ENCODE data around the gene MEGF8.

Gene MEGF8

DNA sequence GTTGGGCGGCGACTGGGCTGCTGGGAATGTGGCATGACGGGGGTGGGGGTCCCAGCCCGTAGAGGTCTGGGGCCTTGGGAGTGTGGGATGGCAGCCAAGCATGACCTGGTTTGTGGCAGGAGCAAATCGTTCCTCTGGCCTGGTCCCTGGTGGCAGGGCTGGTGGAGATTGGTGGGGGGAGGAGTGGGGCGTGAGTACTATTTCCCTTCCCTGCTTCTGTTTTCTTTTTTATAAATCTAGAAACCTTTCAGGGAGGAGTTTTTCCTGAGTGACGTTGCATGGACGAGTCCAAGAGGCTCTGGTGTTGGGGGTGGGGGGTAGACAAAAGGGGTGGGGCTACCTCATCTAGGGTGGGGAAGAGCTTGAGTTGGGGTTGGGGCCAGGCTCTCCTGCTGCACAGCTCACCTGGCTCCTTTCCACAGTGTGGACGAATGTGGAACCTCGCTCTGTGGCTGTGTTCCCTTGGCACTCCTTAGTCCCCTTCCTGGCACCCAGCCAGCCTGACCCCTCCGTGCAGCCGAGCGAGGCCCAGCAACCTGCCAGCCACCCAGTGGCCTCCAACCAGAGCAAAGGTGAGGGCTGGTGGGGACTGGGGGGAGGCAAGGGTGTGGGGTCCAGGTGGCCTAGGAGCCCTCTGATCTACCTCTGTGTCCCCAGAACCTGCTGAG lies 39.0 kb upstream of the MEGF8 start:
- no peak for DNase-seq (ENCODE audit: low read depth)

DNA sequence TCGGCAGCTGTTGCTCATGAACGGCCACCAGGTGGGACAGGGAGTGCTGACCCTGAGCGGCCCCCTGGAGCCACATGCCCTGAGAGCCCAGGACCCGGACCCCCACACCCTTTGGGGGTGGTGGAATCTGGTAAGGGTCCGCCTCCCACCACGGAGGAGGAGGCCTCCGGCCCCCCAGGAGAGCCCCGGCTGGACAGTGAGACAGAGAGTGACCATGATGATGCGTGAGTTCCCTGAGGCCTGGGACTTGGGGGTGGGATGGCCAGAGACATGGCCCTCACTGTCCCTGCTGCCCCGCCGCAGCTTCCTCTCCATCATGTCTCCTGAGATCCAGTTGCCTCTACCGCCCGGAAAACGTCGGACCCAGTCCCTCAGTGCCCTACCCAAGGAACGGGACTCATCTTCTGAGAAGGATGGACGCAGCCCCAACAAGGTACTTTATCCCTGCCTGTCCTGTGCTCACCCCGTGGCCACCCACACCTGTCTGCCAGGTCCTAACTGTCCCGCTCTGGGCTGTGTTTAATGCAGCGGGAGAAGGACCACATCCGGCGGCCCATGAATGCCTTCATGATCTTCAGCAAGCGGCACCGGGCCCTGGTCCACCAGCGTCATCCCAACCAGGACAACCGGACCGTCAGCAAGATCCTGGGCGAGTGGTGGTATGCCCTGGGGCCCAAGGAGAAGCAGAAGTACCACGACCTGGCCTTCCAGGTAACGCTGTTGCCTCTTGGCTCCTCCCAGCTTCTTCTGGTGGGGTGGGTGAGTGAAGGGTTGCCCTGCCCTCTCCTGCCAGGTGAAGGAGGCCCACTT lies 38.2 kb upstream of the MEGF8 start:
- no peak for DNase-seq (ENCODE audit: low read depth)

DNA sequence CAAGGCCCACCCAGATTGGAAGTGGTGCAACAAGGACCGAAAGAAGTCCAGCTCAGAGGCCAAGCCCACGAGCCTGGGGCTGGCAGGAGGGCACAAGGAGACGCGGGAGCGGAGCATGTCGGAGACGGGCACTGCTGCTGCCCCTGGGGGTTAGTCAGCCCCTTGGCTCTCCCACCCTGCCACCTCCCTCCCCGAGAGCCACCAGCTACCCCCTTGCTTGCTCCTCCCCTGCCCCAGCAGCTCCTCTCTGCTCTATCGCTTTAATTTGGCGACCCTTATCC lies 37.7 kb upstream of the MEGF8 start:
- no peak for DNase-seq (ENCODE audit: low read depth)

DNA sequence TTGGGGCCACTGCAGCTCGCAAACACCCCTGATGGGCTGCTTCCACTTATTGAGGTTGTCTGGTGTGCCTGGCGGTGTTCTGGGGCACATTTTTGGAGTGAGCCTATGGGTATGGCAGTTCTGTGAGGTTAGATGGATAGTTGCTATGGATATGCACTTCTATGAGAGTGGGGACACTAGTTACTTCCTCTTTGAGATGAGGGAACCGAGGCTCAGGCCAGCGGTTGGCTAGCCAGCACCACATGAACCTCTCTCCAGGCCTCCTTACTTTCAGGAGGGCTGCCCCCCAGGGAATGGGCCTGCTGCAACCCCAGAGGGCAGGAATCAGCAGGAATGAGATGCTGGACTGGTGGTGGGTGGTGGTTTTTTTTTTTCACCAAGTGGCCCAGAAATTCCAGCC lies 37.0 kb upstream of the MEGF8 start:
- DNase-seq (ENCODE audit: low read depth) = no peak

DNA sequence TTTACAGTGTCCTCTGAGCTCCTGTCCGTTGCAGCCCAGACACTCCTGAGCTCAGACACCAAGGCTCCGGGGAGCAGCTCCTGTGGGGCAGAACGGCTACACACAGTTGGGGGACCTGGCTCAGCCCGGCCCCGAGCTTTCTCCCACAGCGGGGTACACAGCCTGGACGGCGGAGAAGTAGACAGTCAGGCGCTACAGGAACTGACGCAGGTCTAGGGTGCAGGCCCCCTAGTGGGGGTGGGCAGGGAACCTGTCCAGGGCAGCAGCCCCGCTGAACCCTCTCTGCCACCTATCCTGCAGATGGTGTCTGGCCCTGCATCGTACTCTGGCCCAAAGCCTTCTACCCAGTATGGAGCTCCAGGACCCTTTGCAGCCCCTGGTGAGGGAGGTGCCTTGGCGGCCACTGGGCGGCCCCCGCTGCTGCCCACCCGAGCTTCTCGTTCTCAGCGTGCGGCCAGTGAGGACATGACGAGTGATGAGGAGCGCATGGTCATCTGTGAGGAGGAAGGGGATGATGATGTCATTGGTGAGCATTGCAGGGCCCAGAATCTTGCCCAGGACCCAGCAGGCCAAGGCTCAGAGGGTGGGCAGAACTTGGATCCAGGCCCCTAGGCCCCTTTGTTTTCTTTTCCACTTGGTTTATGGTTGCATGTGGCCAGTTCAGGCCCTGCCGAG lies 36.4 kb upstream of the MEGF8 start:
- no peak for DNase-seq (ENCODE audit: low read depth)

DNA sequence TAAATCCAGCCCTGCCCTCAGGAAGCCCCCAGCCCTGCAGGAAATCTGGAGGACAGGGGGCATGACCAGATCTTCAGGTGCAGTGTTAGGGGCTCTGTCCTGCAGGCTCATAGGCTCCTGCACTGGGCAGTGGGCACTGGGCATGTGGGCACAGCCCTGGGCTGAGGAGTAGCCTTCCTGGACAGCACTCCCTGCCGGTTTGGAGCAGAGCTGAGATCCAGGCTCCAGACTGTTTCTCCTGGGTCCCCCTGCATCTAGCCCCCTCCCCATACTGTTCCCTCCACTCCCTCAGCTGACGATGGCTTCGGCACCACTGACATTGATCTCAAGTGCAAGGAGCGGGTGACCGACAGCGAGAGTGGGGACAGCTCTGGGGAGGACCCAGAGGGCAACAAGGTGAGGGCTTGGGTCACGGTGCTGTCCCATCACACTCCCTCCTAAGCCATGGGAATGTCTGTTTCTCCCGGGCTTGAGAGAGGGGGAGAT lies 35.8 kb upstream of the MEGF8 start:
- DNase-seq (ENCODE audit: low read depth) = no peak

DNA sequence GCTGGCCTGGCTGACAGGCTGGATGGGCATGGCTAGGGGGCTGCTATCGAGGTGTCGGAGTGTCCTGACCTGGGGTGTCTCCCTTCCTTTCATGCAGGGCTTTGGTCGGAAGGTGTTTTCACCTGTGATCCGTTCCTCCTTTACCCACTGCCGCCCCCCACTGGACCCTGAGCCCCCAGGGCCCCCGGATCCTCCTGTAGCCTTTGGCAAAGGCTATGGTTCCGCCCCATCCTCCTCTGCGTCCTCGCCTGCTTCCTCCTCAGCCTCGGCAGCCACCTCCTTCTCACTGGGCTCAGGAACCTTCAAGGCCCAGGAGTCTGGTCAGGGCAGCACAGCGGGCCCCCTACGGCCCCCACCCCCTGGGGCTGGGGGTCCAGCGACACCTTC lies 35.3 kb upstream of the MEGF8 start:
- no peak for DNase-seq (ENCODE audit: low read depth)

DNA sequence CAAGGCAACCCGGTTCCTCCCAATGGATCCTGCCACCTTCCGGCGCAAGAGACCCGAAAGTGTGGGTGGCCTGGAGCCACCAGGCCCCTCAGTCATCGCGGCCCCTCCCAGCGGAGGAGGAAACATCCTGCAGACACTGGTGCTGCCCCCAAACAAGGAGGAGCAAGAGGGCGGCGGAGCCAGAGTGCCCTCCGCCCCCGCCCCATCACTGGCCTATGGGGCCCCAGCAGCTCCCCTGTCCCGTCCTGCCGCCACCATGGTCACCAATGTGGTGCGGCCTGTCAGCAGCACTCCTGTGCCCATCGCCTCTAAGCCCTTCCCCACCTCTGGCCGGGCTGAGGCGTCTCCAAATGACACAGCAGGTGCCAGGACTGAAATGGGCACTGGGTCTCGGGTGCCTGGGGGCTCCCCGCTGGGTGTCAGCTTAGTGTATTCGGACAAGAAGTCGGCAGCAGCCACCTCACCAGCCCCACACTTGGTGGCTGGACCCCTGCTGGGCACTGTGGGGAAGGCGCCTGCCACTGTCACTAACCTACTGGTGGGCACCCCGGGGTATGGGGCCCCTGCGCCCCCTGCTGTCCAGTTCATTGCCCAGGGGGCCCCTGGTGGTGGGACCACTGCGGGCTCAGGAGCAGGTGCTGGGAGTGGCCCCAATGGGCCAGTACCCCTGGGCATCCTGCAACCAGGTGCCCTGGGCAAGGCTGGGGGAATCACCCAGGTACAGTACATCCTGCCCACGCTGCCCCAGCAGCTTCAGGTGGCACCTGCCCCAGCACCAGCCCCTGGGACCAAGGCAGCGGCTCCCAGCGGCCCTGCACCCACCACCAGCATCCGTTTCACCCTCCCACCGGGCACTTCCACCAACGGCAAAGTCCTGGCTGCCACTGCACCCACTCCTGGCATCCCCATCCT lies 34.7 kb upstream of the MEGF8 start:
- DNase-seq (ENCODE audit: low read depth) = peak; percentile 42

DNA sequence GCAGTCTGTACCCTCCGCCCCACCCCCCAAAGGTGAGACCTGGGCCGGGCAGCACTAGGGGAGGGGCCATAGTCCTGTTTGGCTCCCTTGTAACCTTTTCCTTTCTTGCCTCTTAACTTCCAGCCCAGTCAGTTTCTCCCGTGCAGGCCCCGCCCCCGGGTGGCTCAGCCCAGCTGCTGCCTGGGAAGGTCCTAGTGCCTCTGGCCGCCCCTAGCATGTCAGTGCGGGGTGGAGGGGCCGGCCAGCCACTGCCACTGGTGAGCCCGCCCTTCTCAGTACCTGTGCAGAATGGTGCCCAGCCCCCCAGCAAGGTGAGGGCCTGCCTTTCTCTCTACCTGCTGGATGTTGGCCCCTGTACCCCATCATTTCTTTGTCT lies 34.0 kb upstream of the MEGF8 start:
- DNase-seq (ENCODE audit: low read depth) = no peak

DNA sequence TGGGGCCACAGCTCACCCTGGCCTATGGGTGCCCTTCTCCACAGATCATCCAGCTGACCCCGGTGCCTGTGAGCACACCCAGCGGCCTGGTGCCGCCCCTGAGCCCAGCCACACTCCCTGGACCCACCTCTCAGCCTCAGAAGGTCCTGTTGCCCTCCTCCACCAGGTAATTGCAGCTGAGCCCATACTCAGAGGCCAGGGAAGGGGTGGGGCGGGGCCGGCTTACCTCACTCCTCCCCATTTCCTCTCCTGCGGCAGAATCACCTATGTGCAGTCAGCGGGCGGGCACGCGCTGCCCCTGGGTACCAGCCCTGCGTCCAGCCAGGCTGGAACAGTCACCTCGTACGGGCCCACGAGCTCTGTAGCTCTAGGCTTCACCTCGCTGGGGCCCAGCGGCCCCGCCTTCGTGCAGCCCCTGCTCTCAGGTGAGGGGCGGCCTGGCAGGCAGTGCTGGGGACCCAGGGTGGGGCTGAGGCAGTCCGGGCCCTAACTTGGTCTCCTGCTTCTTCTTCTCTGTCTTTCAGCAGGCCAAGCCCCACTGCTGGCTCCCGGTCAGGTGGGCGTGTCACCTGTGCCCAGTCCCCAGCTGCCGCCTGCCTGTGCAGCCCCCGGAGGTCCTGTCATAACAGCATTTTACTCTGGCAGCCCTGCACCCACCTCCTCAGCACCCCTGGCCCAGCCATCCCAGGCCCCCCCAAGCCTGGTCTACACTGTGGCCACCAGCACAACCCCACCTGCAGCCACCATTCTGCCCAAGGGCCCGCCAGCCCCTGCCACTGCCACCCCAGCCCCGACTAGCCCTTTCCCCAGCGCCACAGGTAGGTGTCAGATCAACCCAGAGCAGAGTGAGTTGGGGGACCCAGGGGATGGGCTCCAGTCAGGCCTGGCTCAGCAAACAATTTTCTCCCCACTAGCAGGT lies 33.1 kb upstream of the MEGF8 start:
- DNase-seq (ENCODE audit: low read depth) = no peak

DNA sequence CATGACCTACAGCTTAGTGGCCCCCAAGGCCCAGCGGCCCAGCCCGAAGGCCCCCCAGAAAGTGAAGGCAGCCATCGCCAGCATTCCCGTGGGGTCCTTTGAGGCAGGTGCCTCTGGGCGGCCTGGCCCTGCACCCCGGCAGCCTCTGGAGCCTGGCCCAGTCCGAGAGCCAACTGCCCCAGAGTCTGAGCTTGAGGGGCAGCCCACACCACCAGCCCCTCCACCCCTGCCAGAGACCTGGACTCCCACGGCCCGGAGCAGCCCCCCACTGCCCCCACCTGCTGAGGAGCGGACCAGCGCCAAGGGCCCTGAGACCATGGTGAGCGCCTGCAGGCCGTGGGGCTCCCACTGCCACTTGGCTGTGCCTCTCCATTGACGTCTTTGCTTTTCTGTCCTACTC lies 32.5 kb upstream of the MEGF8 start:
- DNase-seq (ENCODE audit: low read depth) = no peak

DNA sequence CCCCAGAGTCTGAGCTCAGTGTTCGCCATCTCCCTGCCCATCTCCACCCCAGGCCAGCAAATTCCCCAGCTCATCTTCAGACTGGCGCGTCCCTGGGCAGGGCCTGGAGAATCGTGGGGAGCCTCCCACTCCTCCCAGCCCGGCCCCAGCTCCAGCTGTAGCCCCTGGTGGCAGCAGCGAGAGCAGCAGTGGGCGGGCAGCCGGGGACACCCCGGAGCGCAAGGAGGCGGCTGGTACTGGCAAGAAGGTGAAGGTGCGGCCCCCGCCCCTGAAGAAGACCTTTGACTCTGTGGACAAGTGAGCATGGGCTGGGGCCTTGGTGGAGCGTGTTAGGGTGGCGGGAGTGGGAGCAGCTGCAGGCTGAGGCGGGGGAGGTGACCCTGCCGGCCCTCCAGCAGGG lies 31.9 kb upstream of the MEGF8 start:
- DNase-seq (ENCODE audit: low read depth) = no peak

DNA sequence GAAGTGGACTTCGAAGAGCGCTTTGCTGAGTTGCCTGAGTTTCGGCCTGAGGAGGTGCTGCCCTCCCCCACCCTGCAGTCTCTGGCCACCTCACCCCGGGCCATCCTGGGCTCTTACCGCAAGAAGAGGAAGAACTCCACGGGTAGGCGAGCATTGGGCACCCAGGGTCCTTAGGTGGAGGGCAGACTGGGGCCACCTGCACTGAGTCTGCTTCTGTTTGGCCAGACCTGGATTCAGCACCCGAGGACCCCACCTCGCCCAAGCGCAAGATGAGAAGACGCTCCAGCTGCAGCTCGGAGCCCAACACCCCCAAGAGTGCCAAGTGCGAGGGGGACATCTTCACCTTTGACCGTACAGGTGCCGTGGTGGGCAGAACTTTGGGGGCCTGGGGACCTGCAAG lies 31.5 kb upstream of the MEGF8 start:
- DNase-seq (ENCODE audit: low read depth) = no peak

DNA sequence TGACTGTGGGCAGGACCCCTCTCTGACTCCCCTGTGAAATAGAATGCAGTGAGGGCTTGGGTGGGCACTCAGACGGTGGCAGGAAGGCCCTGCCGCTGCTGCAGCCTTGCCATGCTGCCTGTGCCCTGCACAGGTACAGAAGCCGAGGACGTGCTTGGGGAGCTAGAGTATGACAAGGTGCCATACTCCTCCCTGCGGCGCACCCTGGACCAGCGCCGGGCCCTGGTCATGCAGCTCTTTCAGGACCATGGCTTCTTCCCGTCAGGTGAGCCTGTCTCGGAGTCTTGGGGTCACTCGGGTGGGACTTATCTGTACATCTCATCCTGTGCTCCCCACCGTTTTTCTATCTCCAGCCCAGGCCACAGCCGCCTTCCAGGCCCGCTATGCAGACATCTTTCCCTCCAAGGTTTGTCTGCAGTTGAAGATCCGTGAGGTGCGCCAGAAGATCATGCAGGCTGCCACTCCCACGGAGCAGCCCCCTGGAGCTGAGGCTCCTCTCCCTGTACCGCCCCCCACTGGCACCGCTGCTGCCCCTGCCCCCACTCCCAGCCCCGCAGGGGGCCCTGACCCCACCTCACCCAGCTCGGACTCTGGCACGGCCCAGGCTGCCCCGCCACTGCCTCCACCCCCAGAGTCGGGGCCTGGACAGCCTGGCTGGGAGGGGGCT lies 30.8 kb upstream of the MEGF8 start:
- no peak for DNase-seq (ENCODE audit: low read depth)

DNA sequence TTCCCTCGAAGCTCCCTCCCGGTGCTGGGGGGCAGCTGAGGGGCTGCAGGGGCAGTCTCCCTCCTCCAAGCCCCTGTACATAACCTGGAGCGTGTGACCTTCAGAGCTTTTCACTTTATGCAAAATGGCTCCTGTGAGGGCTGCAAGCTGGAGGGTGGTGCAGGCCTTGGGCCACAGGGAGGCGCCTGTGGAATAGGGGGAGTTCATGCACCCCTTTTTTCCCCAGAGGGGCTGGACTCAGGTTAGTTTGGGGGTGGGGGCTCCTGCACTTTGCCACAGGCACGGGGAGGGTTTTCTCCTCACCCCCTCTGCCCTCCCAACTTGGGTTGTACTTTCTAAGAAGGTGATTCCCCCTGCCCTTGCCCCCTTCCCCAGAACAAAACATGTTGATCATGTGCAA lies 30.1 kb upstream of the MEGF8 start:
- DNase-seq (ENCODE audit: low read depth) = no peak

DNA sequence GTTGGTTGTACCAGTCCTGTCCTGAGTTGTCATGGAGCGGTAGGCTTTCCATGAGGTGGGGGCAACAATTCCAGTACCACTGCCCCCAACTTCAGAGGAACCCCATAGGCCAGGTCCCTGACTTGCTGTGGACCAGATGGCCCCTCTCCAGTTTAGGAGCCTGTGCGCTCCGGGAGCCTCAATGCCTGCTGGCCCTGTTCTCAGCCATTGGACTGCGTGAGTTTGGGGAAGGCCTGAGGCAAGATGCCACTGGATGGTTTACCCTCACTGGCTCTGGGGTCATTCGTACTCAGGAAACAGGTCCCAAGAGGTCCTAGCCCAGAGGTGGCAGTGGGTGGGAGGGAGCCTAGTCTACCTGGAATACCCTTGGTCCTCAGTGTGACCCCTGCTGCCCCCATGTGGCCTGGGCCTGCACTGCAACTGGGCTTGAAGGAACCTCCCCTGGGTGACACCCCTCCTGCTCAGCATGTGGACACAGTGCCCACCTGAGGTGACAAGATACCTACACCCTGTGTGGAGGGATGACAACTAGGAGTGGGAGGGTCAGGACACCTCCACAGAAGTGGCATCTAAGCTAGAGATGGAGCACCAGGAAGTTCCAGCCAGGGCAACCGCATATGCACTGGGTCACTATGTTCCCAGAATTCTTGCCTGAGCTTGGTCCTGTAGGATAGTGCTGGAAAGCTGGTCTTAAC lies 29.5 kb upstream of the MEGF8 start:
- peak; percentile 84 for DNase-seq (ENCODE audit: low read depth)

DNA sequence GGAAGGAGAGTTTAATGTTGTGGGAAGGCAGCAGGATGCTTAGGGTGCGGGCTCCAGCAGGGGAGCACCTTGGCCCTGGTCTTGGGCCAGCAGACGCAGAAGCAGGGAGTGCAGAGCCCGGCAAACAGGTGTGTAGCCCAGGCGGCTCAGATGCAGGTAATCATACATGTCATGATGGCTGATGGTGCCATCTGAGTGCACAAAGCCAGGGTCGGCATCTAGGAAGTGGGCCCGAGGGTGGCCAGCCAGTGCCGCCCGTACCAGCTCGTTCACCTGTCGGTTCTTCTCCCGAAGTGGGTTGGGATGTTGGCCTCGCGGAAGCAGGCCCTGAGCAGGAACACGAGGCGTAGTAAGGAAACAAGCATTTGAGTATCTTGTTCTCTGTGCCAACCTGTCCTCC lies 28.4 kb upstream of the MEGF8 start:
- no peak for DNase-seq (ENCODE audit: low read depth)

DNA sequence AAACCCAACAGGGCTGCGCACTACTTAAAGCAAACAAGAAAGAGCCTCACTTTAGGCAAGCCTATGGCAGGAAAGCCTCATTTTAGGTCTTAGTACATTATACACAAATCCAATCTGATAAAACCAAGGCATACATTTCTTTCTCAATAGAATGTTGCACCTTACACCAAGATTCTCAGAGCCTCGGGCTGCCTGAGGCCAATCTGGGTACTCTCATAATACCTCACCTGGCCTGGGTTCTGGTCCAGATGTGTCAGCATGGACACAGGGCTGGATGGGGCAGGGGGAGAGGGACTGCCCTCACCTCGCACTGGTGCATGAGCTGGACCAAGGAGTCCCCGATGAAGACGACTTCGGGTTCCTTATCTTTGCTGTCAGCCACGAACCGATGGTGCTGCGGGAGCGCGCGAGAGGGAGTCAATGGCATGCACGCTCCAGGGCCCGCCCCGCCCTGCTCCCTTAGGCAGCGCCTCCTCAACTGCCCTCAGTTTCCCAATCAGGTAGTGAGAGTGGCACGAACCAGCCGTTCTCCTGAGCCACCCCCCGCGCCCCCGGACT lies 23.7 kb upstream of the MEGF8 start, which contains the start of gene PRR19:
Gene PRR19, plus strand, starts transcription at position 487 of the 558 bp plus-strand sequence. CDS start 7,453 bp downstream, outside the sequence.
- DNase-seq (ENCODE audit: low read depth) = no peak

DNA sequence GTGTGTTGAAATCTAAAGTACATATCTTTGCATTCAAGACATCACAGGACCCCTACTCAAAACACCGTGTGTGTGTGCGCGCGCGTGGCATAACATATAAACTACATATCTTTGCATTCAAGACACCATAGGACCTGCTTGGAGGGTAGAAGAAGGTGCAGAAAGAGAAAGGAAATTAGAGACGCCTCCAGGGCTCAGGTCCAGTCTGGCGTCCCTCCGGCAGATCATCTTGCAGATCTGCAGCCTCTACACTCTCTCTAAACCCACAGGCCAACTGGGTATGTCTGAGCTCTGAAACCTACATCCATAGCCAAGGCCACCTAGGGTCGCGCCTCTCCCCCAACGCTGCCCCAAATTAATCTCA lies 22.4 kb upstream of the MEGF8 start:
- DNase-seq (ENCODE audit: low read depth) = no peak

DNA sequence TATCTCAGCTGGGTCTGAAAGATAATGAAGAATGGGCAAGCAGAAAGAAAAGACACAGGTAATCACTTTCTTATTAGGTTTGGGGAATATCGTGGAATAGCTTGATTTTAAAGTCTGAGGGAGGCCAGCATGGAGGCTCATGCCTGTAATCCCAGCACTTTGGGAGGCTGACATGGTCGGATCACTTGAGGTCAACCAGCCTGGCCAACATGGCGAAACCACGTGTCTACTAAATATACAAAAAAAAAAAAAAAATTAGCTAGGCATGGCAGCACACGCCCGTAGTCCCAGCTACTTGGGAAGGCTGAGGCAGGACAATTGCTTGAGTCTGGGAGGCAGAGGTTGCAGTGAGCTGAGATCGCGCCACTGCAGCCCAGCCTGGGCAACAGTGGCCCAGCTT lies 21.6 kb upstream of the MEGF8 start:
- DNase-seq (ENCODE audit: low read depth) = no peak
